MG63 (cell line): ENCODE results near the gene SRMS. TPM values are rescaled to one million over a fixed set of nuclear protein-coding genes. Genes with fewer than 3 reads are reported as not detected.
A peak's percentile ranks its signal among the peaks of the same experiment; 100 is the strongest.

Experiments
- DNase-seq: peaks from one replicate; pipeline ENCODE4 v3.0.0-alpha.2; 2020
- H3K27me3 ChIP-seq: fragments of 250-450 bp; sonication (Bioruptor Pico); 2 replicates; pipeline ENCODE4 v1.5.1; 2020; ENCODE audit warnings: mild to moderate bottlenecking, moderate library complexity
- H3K36me3 ChIP-seq: fragments of 250-450 bp; sonication (Bioruptor Pico); 2 replicates; pipeline ENCODE4 v1.5.1; 2020; ENCODE audit warnings: mild to moderate bottlenecking, moderate library complexity
- H3K4me3 ChIP-seq: fragments of 250-450 bp; sonication (Bioruptor Pico); 2 replicates; pipeline ENCODE4 v1.5.1; 2020; ENCODE audit warnings: mild to moderate bottlenecking, moderate library complexity
- H3K9me3 ChIP-seq: fragments of 250-450 bp; sonication (Bioruptor Pico); 2 replicates; pipeline ENCODE4 v1.5.1; 2020; ENCODE audit warnings: mild to moderate bottlenecking, moderate library complexity
- total RNA-seq: library from RNA; depleted of rRNA; stranded (reverse); fragments of >200 nt; shearing (Covaris generic); gene quantifications from 2 replicates; pipeline ENCODE4 v1.2.3, GENCODE V29; 2014; ENCODE audit warnings: low replicate concordance

Gene SRMS
- total RNA-seq, 1 experiment from 2014 or later = not detected

DNA sequence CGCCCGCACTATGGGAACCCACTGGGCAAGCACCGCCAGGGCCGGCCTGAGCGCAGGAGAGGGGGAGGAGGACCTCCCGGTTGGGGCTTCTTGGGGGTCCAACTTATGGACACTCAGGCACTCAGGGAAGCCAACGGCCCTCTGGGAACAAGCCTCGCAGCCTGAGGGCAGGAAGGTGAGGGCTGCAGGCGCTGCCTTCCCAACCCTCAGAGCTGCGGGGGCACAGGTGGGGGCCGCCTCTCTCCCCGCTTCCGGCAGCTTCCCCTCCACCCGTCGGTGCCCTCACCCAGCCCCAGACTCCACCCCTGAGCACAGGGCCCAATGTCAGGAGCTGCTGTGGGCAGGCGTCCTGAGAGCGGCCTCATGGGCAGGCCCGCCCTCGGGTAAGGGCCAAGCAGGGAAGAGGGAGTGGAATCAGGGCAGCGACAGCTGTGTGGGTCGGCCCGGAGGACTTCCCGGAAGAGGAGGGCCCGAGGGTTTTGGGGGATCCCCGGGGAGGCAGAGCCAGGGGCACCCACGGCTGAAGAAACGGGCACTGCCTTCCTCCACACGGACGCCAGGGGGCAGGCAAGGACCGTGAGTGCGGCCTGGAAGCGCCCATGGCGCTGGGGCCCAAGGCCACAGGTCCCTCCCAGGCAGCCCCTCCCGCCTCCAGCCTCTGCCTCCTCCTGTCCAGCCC is 9.9 kb downstream of the SRMS start:
- Histone ChIP-seq H3K27me3 (no peaks in the 10 kb centered on the region), H3K9me3 (no peaks in the 10 kb centered on the region), H3K36me3 (no peaks in the 10 kb centered on the region), H3K4me3 (peak overlapping the region; percentile 36)
- DNase-seq = peak; percentile 99

DNA sequence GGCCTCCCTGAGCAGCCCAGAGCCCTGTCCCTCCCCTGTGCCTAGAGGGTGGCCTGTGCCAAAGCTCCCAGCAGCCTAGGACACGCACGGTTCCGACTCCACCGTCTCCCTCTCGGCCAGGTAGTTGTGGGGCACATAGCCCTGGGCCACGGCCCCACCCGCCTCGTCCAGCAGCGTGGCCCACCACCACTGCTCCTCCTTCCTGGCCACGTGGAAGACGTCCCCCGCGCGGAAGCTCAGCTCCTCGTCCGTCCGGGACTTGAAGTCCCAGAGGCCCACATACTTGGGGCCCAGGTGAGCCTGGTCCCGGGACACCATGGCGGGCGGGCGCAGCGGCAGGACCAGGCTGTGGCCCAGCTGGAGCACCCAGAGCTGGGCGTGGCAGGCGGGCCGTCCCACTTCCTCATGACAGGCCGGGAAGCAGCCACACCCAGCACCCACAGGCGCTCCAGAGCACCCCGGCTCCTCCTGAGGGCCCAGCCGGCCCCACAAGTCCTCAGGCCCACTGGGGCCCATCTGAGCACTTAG is 10.5 kb downstream of the SRMS start, which contains the start of gene PTK6:
Gene PTK6, minus strand, starts transcription at position 380 of the 528 bp plus-strand sequence. Its CDS starts 62 bp downstream, at position 318.
- DNase-seq = peak; percentile 39
- H3K36me3 ChIP-seq = no peaks in the 10 kb centered on the region
- no peaks in the 10 kb centered on the region for H3K9me3 ChIP-seq
- no peaks in the 10 kb centered on the region for H3K27me3 ChIP-seq
- H3K4me3 ChIP-seq = peak within 1 kb of the TSS; percentile 36

DNA sequence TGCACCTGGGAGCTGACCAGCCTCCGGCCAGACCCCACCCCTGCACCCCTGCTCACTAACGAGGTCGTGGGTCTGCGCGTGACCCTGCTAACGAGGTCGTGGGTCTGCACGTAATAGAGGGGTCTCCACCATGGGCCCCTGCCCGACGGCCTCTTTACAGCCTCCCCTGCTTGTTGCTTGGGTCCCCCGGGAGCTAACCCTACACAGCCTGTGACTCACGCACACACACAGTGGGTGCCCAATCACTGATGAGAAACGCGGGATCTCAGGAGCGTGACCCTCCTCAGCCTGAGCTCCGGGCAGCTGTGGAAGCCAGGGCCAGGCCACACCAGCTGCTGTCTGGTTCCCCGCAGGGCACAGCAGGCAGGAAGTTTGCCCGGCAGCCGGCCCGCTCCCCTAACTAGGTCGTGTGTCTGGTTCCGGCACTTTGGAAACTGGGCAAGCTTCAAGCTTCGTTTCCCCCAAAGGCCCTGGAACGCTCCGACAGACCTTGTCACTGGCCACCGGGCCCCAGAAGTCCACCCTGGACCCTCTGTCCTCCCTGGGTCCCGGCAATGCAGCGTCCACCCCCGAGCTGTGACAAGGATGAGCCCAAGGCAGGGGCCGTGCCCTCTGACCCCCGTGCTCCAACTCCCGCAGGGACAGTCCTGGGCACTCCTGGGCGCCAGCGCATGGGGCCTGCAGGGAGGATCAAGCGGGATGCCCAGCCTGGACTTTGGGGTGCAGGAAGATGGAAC is 11.1 kb downstream of the SRMS start:
- H3K36me3 ChIP-seq = no peaks in the 10 kb centered on the region
- H3K9me3 ChIP-seq = no peaks in the 10 kb centered on the region
- DNase-seq = peak; percentile 92
- no peak overlapping the region for H3K4me3 ChIP-seq
- H3K27me3 ChIP-seq = no peaks in the 10 kb centered on the region

DNA sequence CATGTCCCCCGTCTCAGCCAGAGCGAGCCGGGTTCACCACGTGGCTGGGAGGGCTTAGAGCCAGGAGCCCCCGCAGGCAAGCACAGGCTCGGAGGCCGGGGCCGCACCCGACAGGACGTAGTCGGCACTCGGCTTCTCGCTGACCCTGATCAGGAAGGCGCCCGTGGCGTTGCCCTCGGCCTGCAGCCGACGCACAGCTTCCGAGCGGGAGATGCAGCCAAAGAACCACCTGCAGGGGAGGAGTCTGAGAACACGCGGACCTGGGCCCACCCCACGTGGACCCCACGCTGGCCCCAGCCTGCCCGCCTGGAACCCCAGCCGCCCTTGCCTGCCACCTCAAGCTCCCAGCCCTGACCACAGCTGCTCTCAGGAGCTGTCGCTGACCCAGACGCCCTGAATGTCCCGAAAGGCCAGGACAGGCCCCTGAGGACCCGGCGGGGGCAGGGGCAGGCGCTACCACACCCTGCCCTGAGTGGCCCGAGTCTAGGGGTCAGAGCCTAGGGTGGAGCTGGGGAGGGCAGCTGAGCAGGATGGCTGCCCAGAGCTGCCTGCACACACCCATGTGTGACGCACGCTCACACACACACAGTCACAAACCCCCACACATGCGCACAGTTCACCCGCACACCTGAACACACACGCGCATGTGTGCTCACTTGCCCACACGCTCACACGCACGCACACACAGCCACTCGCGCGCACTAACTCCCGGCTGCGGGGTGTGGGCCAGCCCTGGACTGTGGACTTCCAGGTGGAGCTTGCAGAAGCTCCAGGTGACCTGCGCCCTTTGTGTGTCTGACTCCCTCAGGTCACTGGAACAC is 12.5 kb downstream of the SRMS start:
- no peaks in the 10 kb centered on the region for H3K36me3 ChIP-seq
- no peaks in the 10 kb centered on the region for H3K9me3 ChIP-seq
- no peak for DNase-seq
- no peaks in the 10 kb centered on the region for H3K27me3 ChIP-seq
- H3K4me3 ChIP-seq = no peak overlapping the region

DNA sequence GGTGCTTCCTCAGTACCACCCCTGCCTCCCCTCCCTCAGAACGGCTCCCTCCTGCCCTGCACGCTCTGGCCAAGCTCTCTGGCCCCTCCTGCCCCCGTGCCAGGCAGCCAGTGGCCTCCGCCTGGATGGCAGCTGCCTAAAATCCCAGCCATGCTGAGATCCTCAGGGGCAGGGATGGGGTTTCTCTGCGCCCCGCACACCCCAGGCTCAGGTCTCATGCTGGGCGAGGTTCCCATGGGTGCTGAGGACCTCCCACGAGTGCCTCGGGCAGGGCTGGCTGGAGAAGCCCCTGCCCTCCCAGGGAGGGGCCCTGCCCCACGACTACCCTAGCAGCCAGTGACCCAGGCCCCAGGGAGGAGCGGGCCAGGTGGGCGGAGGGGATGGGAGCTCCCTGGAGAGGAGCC is 13.1 kb downstream of the SRMS start:
- H3K36me3 ChIP-seq = no peaks in the 10 kb centered on the region
- no peak for DNase-seq
- no peaks in the 10 kb centered on the region for H3K27me3 ChIP-seq
- H3K9me3 ChIP-seq = no peaks in the 10 kb centered on the region
- H3K4me3 ChIP-seq = no peak overlapping the region

DNA sequence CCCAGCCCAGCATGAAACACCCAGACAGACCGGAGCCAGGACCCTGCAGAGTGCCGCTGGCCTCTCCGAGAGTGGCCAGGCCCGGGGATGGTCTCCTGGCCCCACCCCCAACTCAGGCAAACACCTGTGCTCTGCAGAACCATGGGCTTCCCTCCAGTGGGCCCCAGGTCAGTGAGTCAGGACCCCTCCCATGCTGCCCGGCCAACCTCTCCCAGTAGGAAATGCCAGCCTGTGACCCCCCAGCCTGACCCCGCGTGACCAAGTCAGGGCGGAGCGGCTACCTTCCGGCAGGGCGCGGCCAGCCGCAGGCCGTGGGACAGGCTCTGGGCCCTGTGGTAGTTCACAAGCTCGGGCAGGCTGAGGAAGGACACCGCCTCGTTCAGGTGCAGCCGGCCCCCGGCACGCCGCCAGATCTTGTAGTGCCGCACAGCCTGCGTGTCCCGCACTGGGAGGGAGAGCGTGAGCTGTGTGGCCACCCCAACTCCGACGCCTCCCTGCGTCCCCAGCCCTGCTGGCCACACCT is 13.6 kb downstream of the SRMS start:
- Histone ChIP-seq H3K4me3 (no peak overlapping the region), H3K27me3 (no peaks in the 10 kb centered on the region), H3K9me3 (no peaks in the 10 kb centered on the region), H3K36me3 (no peaks in the 10 kb centered on the region)
- DNase-seq = no peak

DNA sequence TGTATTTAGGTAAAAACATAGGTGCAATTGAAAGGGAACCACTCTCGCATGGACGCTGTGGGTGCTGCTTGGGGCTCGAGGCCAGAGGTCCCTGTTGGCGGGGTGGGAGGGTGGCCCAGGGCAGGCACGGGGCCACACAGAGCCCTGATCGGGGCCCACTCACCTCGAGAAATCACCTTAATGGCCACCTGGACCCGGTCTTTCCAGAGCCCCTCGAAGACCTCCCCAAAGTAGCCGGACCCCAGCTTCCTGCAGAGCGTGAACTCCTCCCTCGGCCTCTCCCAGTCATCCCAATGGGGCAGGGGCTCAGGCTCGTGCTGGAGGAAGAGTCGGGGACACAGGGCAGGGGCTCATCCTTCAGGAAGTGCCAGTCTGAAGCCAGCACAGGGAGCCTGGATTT is 14.2 kb downstream of the SRMS start:
- Histone ChIP-seq H3K36me3 (no peaks in the 10 kb centered on the region), H3K4me3 (no peak overlapping the region), H3K27me3 (no peaks in the 10 kb centered on the region), H3K9me3 (no peaks in the 10 kb centered on the region)
- no peak for DNase-seq

DNA sequence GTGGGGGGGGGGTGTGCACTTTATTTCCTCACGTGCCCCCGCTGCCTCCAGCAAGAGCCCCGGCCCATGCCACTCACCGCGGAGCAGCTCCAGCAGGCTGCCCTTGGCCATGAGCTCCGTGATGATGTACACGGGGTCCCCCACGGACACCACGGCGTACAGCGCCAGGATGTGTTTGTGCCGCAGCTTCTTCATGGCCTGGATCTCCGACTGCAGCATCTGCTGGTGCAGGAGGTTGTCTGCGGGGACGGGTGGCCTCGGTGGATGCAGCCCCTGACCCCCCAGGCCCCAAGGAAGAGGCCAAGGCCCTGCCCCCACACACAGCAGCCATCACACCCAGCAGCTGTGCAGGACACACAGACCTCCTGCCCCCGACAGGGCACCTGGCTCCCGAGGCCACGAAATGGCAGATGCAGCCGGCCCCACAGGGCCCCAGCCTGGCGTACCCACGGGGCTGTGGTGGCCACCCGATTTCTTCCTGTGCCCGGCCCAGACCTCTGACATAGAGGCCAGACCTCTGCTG is 15.0 kb downstream of the SRMS start:
- no peak for DNase-seq
- Histone ChIP-seq H3K9me3 (no peaks in the 10 kb centered on the region), H3K27me3 (no peaks in the 10 kb centered on the region), H3K4me3 (no peak overlapping the region), H3K36me3 (no peaks in the 10 kb centered on the region)

DNA sequence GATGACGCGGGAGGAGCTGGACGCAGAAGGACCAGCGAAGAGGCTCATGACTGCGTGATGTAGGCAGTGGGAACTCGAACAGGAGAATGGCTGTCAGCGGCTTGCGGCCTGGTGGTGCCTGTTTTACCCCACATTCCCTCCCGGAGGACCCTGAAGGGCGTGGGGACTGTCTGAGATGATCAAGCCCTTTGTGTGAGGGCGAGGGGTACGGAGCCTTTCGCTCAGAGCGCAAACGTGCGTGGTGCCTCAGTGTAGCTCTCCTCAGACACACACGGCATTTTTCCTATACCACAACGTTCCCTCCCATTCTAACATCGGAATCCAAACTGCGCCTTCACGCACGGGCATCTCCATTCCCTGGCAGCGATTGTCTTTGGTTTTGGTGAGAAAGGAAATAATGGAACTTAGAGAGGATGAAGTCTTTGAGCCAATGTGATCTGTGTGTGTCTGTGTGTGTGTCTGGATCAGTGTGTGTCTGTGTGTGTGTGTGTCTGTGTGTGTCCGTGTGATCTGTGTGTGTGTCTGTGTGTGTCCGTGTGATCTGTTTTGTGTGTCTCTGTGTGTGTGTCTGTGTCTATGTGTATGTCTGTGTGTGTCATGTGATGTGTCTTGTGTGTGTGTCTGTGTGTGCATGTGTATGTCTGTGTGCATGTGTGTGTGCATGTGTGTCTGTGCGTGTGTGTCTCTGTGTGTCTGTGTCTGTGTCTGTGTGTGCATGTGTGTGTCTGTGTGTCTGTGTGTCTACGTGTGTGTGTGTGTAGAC is 15.7 kb downstream of the SRMS start:
- no peaks in the 10 kb centered on the region for H3K36me3 ChIP-seq

DNA sequence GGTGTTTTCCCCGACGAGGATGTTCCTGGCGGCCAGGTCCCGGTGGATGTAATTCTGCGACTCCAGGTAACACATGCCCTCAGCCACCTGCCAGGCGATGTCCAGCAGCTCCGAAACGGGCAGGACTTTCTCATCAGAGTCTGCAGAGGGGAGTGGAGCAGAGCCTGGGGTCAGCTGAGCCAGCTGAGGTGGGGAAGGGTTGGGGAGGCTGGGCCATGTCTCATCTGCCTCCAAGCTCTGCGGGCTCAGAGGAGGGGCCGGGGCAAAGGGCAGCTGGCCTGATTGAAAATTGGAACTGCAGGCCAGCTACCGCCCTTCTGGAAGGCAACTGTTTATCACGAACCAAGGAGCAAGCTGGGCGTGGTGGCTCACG is 16.8 kb downstream of the SRMS start:
- Histone ChIP-seq H3K9me3 (no peaks in the 10 kb centered on the region), H3K36me3 (no peaks in the 10 kb centered on the region), H3K27me3 (no peaks in the 10 kb centered on the region), H3K4me3 (no peak overlapping the region)
- no peak for DNase-seq

More for the DNA sequence above, 15.7 kb downstream of the SRMS start:
- Histone ChIP-seq H3K4me3 (no peak overlapping the region), H3K27me3 (no peaks in the 10 kb centered on the region), H3K9me3 (no peaks in the 10 kb centered on the region)
- DNase-seq = no peak

DNA sequence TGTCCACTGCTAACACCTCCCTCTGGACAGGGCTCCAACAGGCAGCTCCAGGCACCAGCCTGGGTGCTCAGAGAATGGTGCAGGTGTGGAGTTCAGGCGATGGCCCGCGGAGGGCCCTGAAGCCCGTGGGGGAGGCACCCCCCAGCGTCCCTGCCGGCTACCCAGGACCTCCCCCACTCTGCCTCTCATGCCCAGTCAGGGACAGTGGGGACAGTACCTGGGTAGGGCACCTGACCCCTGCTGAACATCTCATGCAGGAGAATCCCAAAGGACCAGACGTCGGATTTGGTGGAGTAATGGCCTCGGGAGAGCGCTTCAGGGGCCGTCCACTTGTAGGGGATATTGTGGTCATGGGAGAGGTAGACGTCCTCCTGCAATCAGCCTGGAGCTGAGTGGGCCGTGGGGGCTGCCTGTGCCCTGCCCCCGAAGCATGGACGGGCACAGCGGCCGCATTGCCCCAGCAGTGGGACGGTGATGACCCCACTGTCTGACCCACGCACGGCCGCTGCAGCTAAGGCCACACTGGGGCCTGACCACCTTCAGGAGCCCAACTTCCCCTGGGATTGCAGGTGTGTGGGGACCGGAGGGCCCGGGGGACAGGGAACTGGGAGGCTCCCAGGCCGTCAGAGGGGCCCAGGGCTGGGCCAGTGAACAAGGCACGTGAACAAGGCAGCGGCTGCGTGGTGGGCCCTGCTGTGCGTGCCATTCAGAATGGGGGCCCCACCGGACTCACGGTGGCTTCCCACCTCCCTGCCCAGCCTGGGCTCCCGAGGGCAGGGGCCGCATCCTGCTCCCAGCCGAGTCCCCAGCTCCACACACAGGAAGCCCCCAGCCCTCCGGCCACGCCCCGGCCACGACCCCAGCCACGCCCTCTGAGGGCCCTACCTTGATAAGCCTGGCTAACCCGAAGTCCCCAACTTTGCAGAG is 17.4 kb downstream of the SRMS start:
- DNase-seq = no peak

DNA sequence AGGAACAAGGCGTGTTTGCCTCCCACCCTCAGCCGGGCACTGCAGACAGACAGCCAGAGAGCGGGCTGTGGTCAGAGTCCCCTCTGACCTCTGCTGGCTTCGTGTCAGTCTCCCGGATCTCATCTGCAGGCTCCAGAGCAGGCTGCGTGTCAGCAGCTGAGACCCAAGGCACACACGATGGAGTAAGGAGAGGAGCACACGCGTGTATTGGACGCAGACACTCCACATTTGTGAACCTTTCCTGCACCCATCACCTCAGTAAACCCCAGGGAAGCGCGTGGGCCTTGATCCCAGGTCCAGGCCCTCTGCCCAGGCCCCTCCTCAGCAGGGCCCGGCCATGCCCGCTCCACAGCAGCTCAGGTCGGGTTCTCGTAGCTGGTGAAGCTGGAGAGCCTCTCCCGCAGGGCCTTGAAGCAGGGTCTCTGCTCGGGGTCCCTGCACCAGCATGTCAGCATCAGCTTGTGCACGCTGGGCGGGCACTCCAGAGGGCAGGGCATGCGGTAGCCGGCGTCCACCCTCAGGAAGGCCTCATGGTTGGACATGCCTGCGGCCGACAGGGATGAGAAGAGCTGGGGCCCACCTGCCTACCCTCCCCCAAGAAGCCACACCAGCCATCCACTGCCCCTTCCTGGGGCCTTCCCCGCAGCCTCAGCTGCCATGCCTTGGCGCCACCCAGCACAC is 18.2 kb downstream of the SRMS start:
- Histone ChIP-seq H3K4me3 (no peak overlapping the region), H3K36me3 (no peaks in the 10 kb centered on the region), H3K9me3 (no peaks in the 10 kb centered on the region), H3K27me3 (no peaks in the 10 kb centered on the region)
- DNase-seq = no peak

More for the DNA sequence above, 17.4 kb downstream of the SRMS start:
- Histone ChIP-seq H3K9me3 (no peaks in the 10 kb centered on the region), H3K27me3 (no peaks in the 10 kb centered on the region), H3K36me3 (no peaks in the 10 kb centered on the region), H3K4me3 (no peak overlapping the region)

DNA sequence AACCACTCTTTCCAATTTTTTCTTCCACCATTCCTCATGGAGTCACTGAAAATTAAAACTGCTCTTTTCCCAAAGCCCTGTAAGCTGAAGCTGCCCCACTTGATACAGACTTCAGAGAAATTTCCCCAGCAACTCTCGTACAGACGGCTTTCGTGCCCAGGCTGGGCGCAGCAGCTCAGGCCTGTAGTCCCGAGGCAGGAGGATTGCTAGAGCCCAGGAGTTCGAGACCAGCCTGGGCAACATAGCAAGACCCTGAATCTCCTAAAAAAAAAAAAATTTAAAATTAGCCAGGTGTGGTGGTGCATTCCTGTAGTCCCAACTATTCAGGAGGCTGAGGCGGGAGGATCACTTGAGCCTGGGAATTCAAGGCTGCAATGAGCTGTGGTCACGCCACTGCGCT is 20.4 kb downstream of the SRMS start:
- no peak for DNase-seq
- peaks cover 16% of the 10 kb centered on the region for H3K36me3 ChIP-seq
- H3K9me3 ChIP-seq = no peaks in the 10 kb centered on the region
- H3K27me3 ChIP-seq = no peaks in the 10 kb centered on the region
- H3K4me3 ChIP-seq = no peak overlapping the region

DNA sequence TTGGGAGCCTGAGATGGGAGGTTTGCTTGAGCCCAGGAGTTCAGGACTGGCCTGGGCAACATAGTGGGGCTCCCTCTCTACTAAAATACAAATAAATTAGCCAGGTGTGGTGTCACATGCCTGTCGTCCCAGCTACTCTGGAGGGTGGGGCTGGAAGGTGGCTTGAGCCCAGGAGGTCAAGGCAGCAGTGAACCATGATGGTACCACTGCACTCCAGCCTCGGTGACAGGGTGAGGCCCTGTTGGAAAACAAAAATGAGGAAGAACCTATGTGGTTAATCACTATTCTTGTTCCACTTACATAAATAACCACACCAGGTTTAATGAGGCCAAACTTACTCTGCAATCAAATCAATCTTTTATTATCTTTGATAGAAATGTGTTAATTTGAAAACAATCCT is 21.6 kb downstream of the SRMS start:
- no peak overlapping the region for H3K4me3 ChIP-seq
- no peaks in the 10 kb centered on the region for H3K27me3 ChIP-seq
- H3K36me3 ChIP-seq = peaks cover 25% of the 10 kb centered on the region
- DNase-seq = no peak
- H3K9me3 ChIP-seq = no peaks in the 10 kb centered on the region

DNA sequence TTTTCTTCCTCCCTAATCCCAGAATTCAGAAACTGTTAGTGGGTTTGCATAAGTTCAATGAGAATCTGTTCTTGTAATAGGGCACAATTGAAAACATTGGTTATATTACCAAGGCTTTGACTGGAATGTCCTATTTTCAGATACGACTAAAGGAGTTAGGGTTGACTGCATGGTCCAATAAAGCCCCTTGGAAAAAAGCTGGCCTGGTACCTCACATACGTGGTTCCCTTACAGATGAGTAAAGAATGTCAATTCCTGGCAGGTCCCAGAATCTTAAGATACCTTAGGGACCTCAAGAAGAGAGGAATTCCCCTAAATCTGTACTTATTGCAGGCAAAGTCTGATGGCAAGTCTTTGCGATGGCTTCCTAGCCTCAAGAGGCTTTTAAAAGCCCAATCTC is 22.4 kb downstream of the SRMS start:
- no peak for DNase-seq
- no peak overlapping the region for H3K4me3 ChIP-seq
- H3K36me3 ChIP-seq = peaks cover 25% of the 10 kb centered on the region
- H3K9me3 ChIP-seq = no peaks in the 10 kb centered on the region
- H3K27me3 ChIP-seq = no peaks in the 10 kb centered on the region
